H9 (cell line): ENCODE data around the gene GRIA4. TPM values are rescaled to one million over a fixed set of nuclear protein-coding genes. Genes with fewer than 3 reads are reported as not detected.

ENCODE experiments used
- DNase-seq: peaks from one replicate; pipeline ENCODE4 v3.0.0-alpha.2; 2017
- H2AFZ ChIP-seq: one replicate; pipeline ENCODE4 v1.6.1; 2013; ENCODE audit warnings: mild to moderate bottlenecking, low read length, control low read depth, moderate library complexity
- H2AK5ac ChIP-seq: 2 replicates; pipeline ENCODE4 v1.6.1; 2013; ENCODE audit warnings: low read length, control low read depth, mixed read lengths; ENCODE audit not compliant: insufficient read length
- H2BK120ac ChIP-seq: one replicate; pipeline ENCODE4 v1.6.1; 2013; ENCODE audit warnings: low read depth, mild to moderate bottlenecking, low read length, control low read depth, inconsistent platforms; ENCODE audit not compliant: poor library complexity, severe bottlenecking
- H2BK12ac ChIP-seq: 2 replicates; pipeline ENCODE4 v1.6.1; 2013; ENCODE audit warnings: low read length, control low read depth, mixed read lengths, low read depth; ENCODE audit not compliant: insufficient read length
- H2BK15ac ChIP-seq: 2 replicates; pipeline ENCODE4 v1.6.1; 2013; ENCODE audit warnings: low read depth, low read length, control low read depth
- H2BK20ac ChIP-seq: one replicate; pipeline ENCODE4 v1.6.1; 2013; ENCODE audit warnings: low read depth, mild to moderate bottlenecking, low read length, control low read depth, inconsistent platforms; ENCODE audit not compliant: poor library complexity, severe bottlenecking
- H2BK5ac ChIP-seq: 2 replicates; pipeline ENCODE4 v1.6.1; 2013; ENCODE audit warnings: low read length, control low read depth, mixed read lengths; ENCODE audit not compliant: insufficient read length
- H3K14ac ChIP-seq: 2 replicates; pipeline ENCODE4 v1.6.1; 2013; ENCODE audit warnings: low read length, control low read depth; ENCODE audit not compliant: insufficient read depth
- H3K18ac ChIP-seq: 2 replicates; pipeline ENCODE4 v1.6.1; 2013; ENCODE audit warnings: low read depth, mild to moderate bottlenecking, mixed read lengths, low read length, control low read depth; ENCODE audit not compliant: insufficient read length
- H3K23ac ChIP-seq: 2 replicates; pipeline ENCODE4 v1.6.1; 2013; ENCODE audit warnings: low read length, control low read depth, mixed read lengths, low read depth; ENCODE audit not compliant: insufficient read length
- H3K23me2 ChIP-seq: 2 replicates; pipeline ENCODE4 v1.6.1; 2013; ENCODE audit warnings: low read depth, mild to moderate bottlenecking, mixed read lengths, low read length, control low read depth; ENCODE audit not compliant: insufficient read length, poor library complexity, severe bottlenecking
- H3K27ac ChIP-seq: 2 replicates; pipeline ENCODE4 v1.5.1; 2013; ENCODE audit warnings: low read length, control low read depth, mixed read lengths, low read depth; ENCODE audit not compliant: insufficient read length
- H3K27me3 ChIP-seq: 2 replicates; pipeline ENCODE4 v1.6.1; 2013; ENCODE audit warnings: low read length, control low read depth, inconsistent platforms; ENCODE audit not compliant: insufficient read depth
- H3K4ac ChIP-seq: 2 replicates; pipeline ENCODE4 v1.6.1; 2013; ENCODE audit warnings: low read depth, mild to moderate bottlenecking, control low read depth, inconsistent platforms, low read length, moderate library complexity
- H3K4me1 ChIP-seq: 2 replicates; pipeline ENCODE4 v1.6.1; 2013; ENCODE audit warnings: low read length, control low read depth, inconsistent platforms; ENCODE audit not compliant: insufficient read depth
- H3K4me2 ChIP-seq: 2 replicates; pipeline ENCODE4 v1.6.1; 2013; ENCODE audit warnings: low read length, control low read depth, mixed read lengths; ENCODE audit not compliant: insufficient read length, insufficient read depth
- H3K56ac ChIP-seq: 2 replicates; pipeline ENCODE4 v1.6.1; 2013; ENCODE audit warnings: low read depth, mild to moderate bottlenecking, mixed read lengths, low read length, control low read depth; ENCODE audit not compliant: insufficient read length
- H3K79me1 ChIP-seq: 2 replicates; pipeline ENCODE4 v1.6.1; 2013; ENCODE audit warnings: low read depth, mild to moderate bottlenecking, moderate library complexity, low read length, control low read depth, inconsistent platforms; ENCODE audit not compliant: insufficient read depth, poor library complexity, severe bottlenecking
- H3K79me2 ChIP-seq: 2 replicates; pipeline ENCODE4 v1.6.1; 2013; ENCODE audit warnings: low read length, control low read depth, inconsistent platforms; ENCODE audit not compliant: insufficient read depth
- H3K9ac ChIP-seq: 2 replicates; pipeline ENCODE4 v1.6.1; 2013; ENCODE audit warnings: low read length, control low read depth, mixed read lengths; ENCODE audit not compliant: insufficient read length; ENCODE audit errors: extremely low read depth
- H3K9me3 ChIP-seq: one replicate; pipeline ENCODE4 v1.6.1; 2013; ENCODE audit warnings: low read depth, low read length, inconsistent platforms; ENCODE audit not compliant: control insufficient read depth
- H3T11ph ChIP-seq: one replicate; pipeline ENCODE4 v1.6.1; 2013; ENCODE audit warnings: mild to moderate bottlenecking, low read length, control low read depth, inconsistent platforms
- H4K20me1 ChIP-seq: one replicate; pipeline ENCODE4 v1.6.1; 2013; ENCODE audit not compliant: control insufficient read depth, insufficient read length, insufficient read depth
- H4K5ac ChIP-seq: 2 replicates; pipeline ENCODE4 v1.6.1; 2013; ENCODE audit warnings: low read depth, mild to moderate bottlenecking, mixed read lengths, low read length, control low read depth; ENCODE audit not compliant: insufficient read length
- H4K8ac ChIP-seq: replicated peaks from 2 replicates; pipeline ENCODE4 v1.6.1; 2013; ENCODE audit warnings: low read length, control low read depth, mixed read lengths, low read depth; ENCODE audit not compliant: insufficient read length
- H4K91ac ChIP-seq: 2 replicates; pipeline ENCODE4 v1.6.1; 2013; ENCODE audit warnings: low read depth, mild to moderate bottlenecking, moderate library complexity, mixed read lengths, low read length, control low read depth; ENCODE audit not compliant: insufficient read length
- H3K27ac Mint-ChIP-seq, 3 experiments: 2 replicates in 2 of 3; 3 replicates in 1 of 3; pipeline ENCODE4 v1.8.0; 2020 to 2021; ENCODE audit warnings: mixed read lengths in 3 of 3, mild to moderate bottlenecking in 1 of 3, moderate library complexity in 1 of 3
- H3K27me3 Mint-ChIP-seq: 2 replicates; pipeline ENCODE4 v1.8.0; 2021; ENCODE audit warnings: low read depth, mild to moderate bottlenecking, moderate library complexity, mixed read lengths
- H3K36me3 Mint-ChIP-seq, 3 experiments: 2 replicates in 2 of 3; 3 replicates in 1 of 3; pipeline ENCODE4 v1.8.0; 2020 to 2021; ENCODE audit warnings: low read depth in 3 of 3, mixed read lengths in 3 of 3; ENCODE audit not compliant: insufficient read depth in 1 of 3
- H3K4me1 Mint-ChIP-seq, 2 experiments: 2 replicates each; pipeline ENCODE4 v1.8.0; 2020; ENCODE audit warnings: mixed read lengths in 2 of 2
- H3K4me3 Mint-ChIP-seq, 2 experiments: 2 replicates in 1 of 2; 3 replicates in 1 of 2; pipeline ENCODE4 v1.8.0; 2020 to 2021; ENCODE audit warnings: mild to moderate bottlenecking in 2 of 2, mixed read lengths in 2 of 2, moderate library complexity in 1 of 2
- H3K9me3 Mint-ChIP-seq, 2 experiments: 2 replicates in 1 of 2; 3 replicates in 1 of 2; pipeline ENCODE4 v1.8.0; 2020; ENCODE audit warnings: mild to moderate bottlenecking in 2 of 2, mixed read lengths in 2 of 2, moderate library complexity in 1 of 2
- CTCF ChIP-seq: fragments of 200-600 bp; sonication (generic); conservative IDR thresholded peaks from 3 replicates; pipeline ENCODE4 v1.8.0; 2021; ENCODE audit warnings: antibody characterized with exemption, mild to moderate bottlenecking
- WGBS: extraction: QIAGEN DNeasy Blood & Tissue Kit; methylation state at CpG from one replicate; pipeline ENCODE4 v1.1.7; 2013; ENCODE audit warnings: missing lambda C conversion rate, low lambda C conversion rate, mixed read lengths; ENCODE audit not compliant: insufficient read length; ENCODE audit errors: extremely low coverage; 5-methylcytosine and 5-hydroxymethylcytosine counted together
- total RNA-seq: library from RNA; stranded (reverse); gene quantifications from 2 replicates; pipeline ENCODE4 v1.2.1, GENCODE V29; 2021

The GRIA4 gene
- total RNA-seq, 1 experiment from 2014 or later: 0.83 TPM

- Histone ChIP-seq H3K4ac (no peak overlapping the region), H2BK120ac (no peak overlapping the region), H3K18ac (no peak overlapping the region), H2BK12ac (no peak overlapping the region), H3K23ac (no peak overlapping the region), H3K79me1 (no peaks in the 10 kb centered on the region), H3K4me2 (no peak overlapping the region), H3K27me3 (no peaks in the 10 kb centered on the region), H3K23me2 (no peaks in the 10 kb centered on the region), H3T11ph (no peak overlapping the region), H2BK15ac (no peak overlapping the region), H2BK5ac (no peak overlapping the region), H2AFZ (no peak overlapping the region), H4K5ac (no peak overlapping the region), H4K20me1 (no peaks in the 10 kb centered on the region), H4K91ac (no peak overlapping the region), H3K9ac (no peak overlapping the region), H3K79me2 (no peaks in the 10 kb centered on the region), H2AK5ac (no peak overlapping the region), H4K8ac (no peak overlapping the region), H3K9me3 (no peaks in the 10 kb centered on the region), H3K14ac (no peak overlapping the region), H3K27ac (no peak overlapping the region), H3K4me1 (no peaks in the 10 kb centered on the region; the same call in 1 of the 2 replicates), H2BK20ac (no peak overlapping the region), H3K56ac (no peak overlapping the region)
- no peak for DNase-seq
- Mint-ChIP-seq H3K36me3 (no peaks in the 10 kb centered on the region), H3K4me3 (no peak overlapping the region), H3K4me1 (peaks cover 7 to 19% of the 10 kb centered on the region in 2 experiments), H3K27ac (no peak overlapping the region), H3K27me3 (no peaks in the 10 kb centered on the region), H3K9me3 (no peaks in the 10 kb centered on the region)
- no CpG with 5 or more reads among the region's 4 CpGs for WGBS
- no peak for TF ChIP-seq CTCF
Measured at GRCh38 chr11:105948918-105949590, 339.2 kb downstream of the GRIA4 start.
